ENCODE data around the gene RNASE12.
"Not testable (repeated sequence)": the region's sequence is repeated elsewhere in the genome, so short reads cannot be mapped to it uniquely, and the experiment has no call there.

The RNASE12 gene

GRCh38 chr14:20578325-20578724 lies 12.9 kb downstream of the RNASE12 start:
- no peak for DNase-seq

- not testable (repeated sequence) for DNase-seq
Observed at GRCh38 chr14:20572382-20572990, 18.7 kb downstream of the RNASE12 start.

GRCh38 chr14:20570720-20571119 lies 20.5 kb downstream of the RNASE12 start:
- not testable (repeated sequence) for DNase-seq

- DNase-seq, result not testable (repeated sequence)
Observed at GRCh38 chr14:20569865-20570264, 21.3 kb downstream of the RNASE12 start.

- DNase-seq, result no peak
Observed at GRCh38 chr14:20569066-20569465, 22.1 kb downstream of the RNASE12 start.

- DNase-seq, result no peak
Observed at GRCh38 chr14:20568393-20568792, 22.8 kb downstream of the RNASE12 start.

GRCh38 chr14:20567199-20567598 lies 24.0 kb downstream of the RNASE12 start:
- DNase-seq, result not testable (repeated sequence)

GRCh38 chr14:20564501-20564997 lies 26.6 kb downstream of the RNASE12 start:
- no peak for DNase-seq

GRCh38 chr14:20563971-20564370 lies 27.2 kb downstream of the RNASE12 start:
- no peak for DNase-seq

GRCh38 chr14:20560961-20561360 lies 30.2 kb downstream of the RNASE12 start, which contains the start of gene RNASE9:
Gene RNASE9, minus strand, starts transcription at chr14:20561047.
- DNase-seq, result no peak

GRCh38 chr14:20559461-20559904 lies 31.7 kb downstream of the RNASE12 start:
- no peak for DNase-seq

- no peak for DNase-seq
Observed at GRCh38 chr14:20557212-20557542, 34.0 kb downstream of the RNASE12 start.

GRCh38 chr14:20556500-20557211 lies 34.5 kb downstream of the RNASE12 start:
- no peak for DNase-seq

- no peak for DNase-seq
Observed at GRCh38 chr14:20555845-20556244, 35.3 kb downstream of the RNASE12 start.

- DNase-seq, result no peak
Observed at GRCh38 chr14:20553024-20553423, 38.2 kb downstream of the RNASE12 start.

- DNase-seq, result no peak
Observed at GRCh38 chr14:20551606-20552005, 39.6 kb downstream of the RNASE12 start.

- DNase-seq, result no peak
Observed at GRCh38 chr14:20550926-20551325, 40.2 kb downstream of the RNASE12 start.

- DNase-seq, result no peak
Observed at GRCh38 chr14:20548414-20549158, 42.6 kb downstream of the RNASE12 start.

GRCh38 chr14:20546877-20547276 lies 44.3 kb downstream of the RNASE12 start:
- no peak for DNase-seq
